CD4-positive, alpha-beta memory T cell (primary cell): ENCODE data around the gene MAML2. TPM values are rescaled to one million over a fixed set of nuclear protein-coding genes. Genes with fewer than 3 reads are reported as not detected.
A peak's percentile ranks its signal among the peaks of the same experiment; 100 is the strongest.

ENCODE experiments used
- CTCF ChIA-PET: fragments of 350-600 bp; sonication (Branson Sonifier 250); formaldehyde crosslinking; loops from one replicate; lab custom pipeline; 2021; ENCODE audit warnings: inconsistent platforms; ENCODE audit not compliant: partially characterized antibody; lab: Charles Lee
- POLR2A ChIA-PET: fragments of 350-600 bp; sonication (Branson Sonifier 250); formaldehyde crosslinking; loops from one replicate; lab custom pipeline; 2021; ENCODE audit not compliant: partially characterized antibody; lab: Charles Lee
- DNase-seq, 5 donors: peaks; one replicate each; pipeline versions ENCODE4 v3.0.0 to v3.0.0-alpha.2; 2020 to 2022; ENCODE audit warnings: mixed read lengths in 1 of 5
- H3K27ac ChIP-seq: one replicate; pipeline ENCODE4 v1.7.0; 2013; ENCODE audit warnings: low read depth, low read length
- H3K27me3 ChIP-seq: 2 replicates; pipeline ENCODE4 v1.7.0; 2013; ENCODE audit warnings: mild to moderate bottlenecking, low read length, moderate library complexity; ENCODE audit not compliant: insufficient read depth
- H3K36me3 ChIP-seq: 2 replicates; pipeline ENCODE4 v1.7.0; 2013; ENCODE audit warnings: mild to moderate bottlenecking, low read length, moderate library complexity; ENCODE audit not compliant: insufficient read depth
- H3K4me1 ChIP-seq: 2 replicates; pipeline ENCODE4 v1.7.0; 2013; ENCODE audit warnings: mild to moderate bottlenecking, low read length, moderate library complexity; ENCODE audit not compliant: insufficient read depth
- H3K4me3 ChIP-seq, 2 donors: one replicate each; pipeline ENCODE4 v1.7.0; 2013; ENCODE audit warnings: low read length in 2 of 2, mild to moderate bottlenecking in 1 of 2
- H3K9me3 ChIP-seq, 2 donors: one replicate each; pipeline ENCODE4 v1.7.0; 2013; ENCODE audit warnings: low read length in 2 of 2, control low read depth in 1 of 2; ENCODE audit not compliant: control insufficient read depth in 1 of 2
- H3K27ac Mint-ChIP-seq, 7 donors: one replicate each; pipeline ENCODE4 v1.8.0; 2020 to 2021; ENCODE audit warnings: mixed read lengths in 7 of 7, mild to moderate bottlenecking in 6 of 7, inconsistent platforms in 3 of 7, moderate library complexity in 3 of 7
- H3K27me3 Mint-ChIP-seq, 2 donors: one replicate each; pipeline ENCODE4 v1.8.0; 2020 to 2021; ENCODE audit warnings: mixed read lengths in 2 of 2
- H3K36me3 Mint-ChIP-seq, 2 donors: one replicate each; pipeline ENCODE4 v1.8.0; 2020 to 2021; ENCODE audit warnings: mixed read lengths in 2 of 2, inconsistent platforms in 1 of 2, mild to moderate bottlenecking in 1 of 2
- H3K4me1 Mint-ChIP-seq, 4 donors: one replicate each; pipeline ENCODE4 v1.8.0; 2020 to 2021; ENCODE audit warnings: mixed read lengths in 4 of 4, mild to moderate bottlenecking in 1 of 4
- H3K4me3 Mint-ChIP-seq, 8 donors: one replicate each; pipeline ENCODE4 v1.8.0; 2020 to 2021; ENCODE audit warnings: mixed read lengths in 8 of 8, mild to moderate bottlenecking in 7 of 8, moderate library complexity in 6 of 8, inconsistent platforms in 3 of 8
- H3K9me3 Mint-ChIP-seq, 8 donors: one replicate each; pipeline ENCODE4 v1.8.0; 2020 to 2021; ENCODE audit warnings: mixed read lengths in 8 of 8, mild to moderate bottlenecking in 5 of 8, inconsistent platforms in 3 of 8, moderate library complexity in 1 of 8
- intact Hi-C: fragments of 100-400 bp; cut with micrococcal nuclease; formaldehyde crosslinking; loops from one replicate; pipeline ENCODE4 v1.15.1; 2023
- polyA plus RNA-seq, 2 donors: library from polyadenylated mRNA; unstranded; fragments of 300-500 nt; fragmentation: Illumina TruSeq; gene quantifications; one replicate each; pipeline ENCODE4 v1.2.3, GENCODE V29; 2021
- total RNA-seq, 2 experiments: library from RNA; stranded (reverse); gene quantifications; one replicate each; pipeline ENCODE4 v1.2.3, GENCODE V29; 2021

The MAML2 gene
- total and polyA plus RNA-seq, 4 experiments from 2014 or later: 1.6 to 38.3 (median 25.5) TPM

DNA sequence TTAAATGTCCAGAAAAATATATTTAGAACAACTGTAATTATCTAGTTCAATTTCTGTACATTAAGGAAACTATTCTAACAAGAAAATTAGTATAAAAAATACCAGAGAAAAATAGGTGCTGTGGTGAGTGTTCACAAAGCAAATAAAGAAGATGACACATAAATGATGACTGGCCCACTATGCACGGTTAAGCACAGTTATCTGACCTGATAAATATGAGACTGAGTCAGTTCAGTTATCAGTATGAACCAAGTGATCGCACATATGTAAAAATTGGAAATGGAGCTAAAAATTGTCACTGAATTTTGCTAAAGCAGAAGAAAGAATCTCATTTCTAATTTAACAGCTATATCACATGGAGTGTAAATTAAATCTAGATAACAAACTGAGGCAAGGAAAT lies 18.8 kb upstream of the MAML2 start:
- intact Hi-C loops: no loop called here
- ChIA-PET CTCF (interaction anchor here (0.8 to 1.6 kb wide), 4 partner anchors 10 to 32 kb away, joined by 3 to 8 read pairs (median 4); partner anchors contain the start of gene MAML2), POLR2A (interaction anchor here (1.1 kb wide), 1 partner anchor 168 kb away, joined by 3 read pairs; no protein-coding TSS in a partner anchor)
- H3K27ac Mint-ChIP-seq: peak overlapping the region in 1 of 7 donors; percentile 2
- Histone ChIP-seq H3K9me3 (no peaks in the 10 kb centered on the region), H3K27ac (no peak overlapping the region), H3K4me1 (no peaks in the 10 kb centered on the region), H3K27me3 (no peaks in the 10 kb centered on the region), H3K36me3 (peaks cover 10% of the 10 kb centered on the region), H3K4me3 (no peak overlapping the region)
- no peak for DNase-seq
- H3K36me3 Mint-ChIP-seq: peaks cover 27 to 42% of the 10 kb centered on the region in 2 donors
- no peak overlapping the region for H3K4me3 Mint-ChIP-seq
- no peaks in the 10 kb centered on the region for H3K27me3 Mint-ChIP-seq
- no peaks in the 10 kb centered on the region for H3K9me3 Mint-ChIP-seq
- peaks cover 0 to 7% (median 3%) of the 10 kb centered on the region in 4 donors for H3K4me1 Mint-ChIP-seq

DNA sequence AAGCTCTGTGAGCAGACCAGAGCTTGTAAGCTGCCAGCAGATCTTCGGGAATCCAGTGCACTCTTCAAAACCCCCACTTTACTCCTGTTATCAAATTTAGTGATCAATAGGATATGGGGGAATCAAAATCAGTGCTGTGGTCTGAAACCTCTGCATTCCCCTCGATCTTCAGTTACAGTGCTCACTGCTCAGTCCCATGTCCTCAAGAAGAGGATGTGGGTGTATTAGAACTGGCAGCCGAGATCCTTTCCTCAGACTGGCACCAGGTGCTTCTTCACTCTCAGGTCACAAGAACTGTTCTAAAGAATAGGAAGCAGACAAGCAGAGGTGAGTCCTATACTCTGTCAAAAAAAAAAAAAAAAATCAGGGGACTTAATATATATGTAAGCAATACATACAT lies 15.3 kb upstream of the MAML2 start:
- H3K4me3 ChIP-seq: no peak overlapping the region
- H3K27ac Mint-ChIP-seq: peak overlapping the region in 4 of 7 donors; percentile 26 to 74 (median 45)

DNA sequence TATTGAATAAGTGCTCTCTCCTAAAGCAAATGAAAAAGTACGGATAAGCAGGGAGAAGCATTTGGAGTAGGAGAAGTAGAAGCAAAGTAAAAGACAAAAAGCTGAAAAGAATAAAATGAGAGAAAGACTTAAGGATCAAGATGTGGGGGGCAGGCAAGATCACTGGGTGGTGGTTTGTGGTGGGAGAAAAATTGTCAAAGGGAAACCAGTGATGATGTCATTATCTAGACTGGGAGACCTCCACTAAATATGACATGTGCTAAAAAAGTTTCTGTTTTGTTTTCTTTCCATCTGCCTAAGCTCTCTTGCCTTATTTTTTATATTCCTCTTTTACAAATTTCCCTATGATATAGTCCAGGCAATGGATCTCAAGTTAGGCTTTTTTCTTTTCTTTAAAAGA lies 14.8 kb upstream of the MAML2 start:
- H3K27ac Mint-ChIP-seq: peak overlapping the region in 1 of 7 donors; percentile 63
- Histone ChIP-seq H3K9me3 (no peaks in the 10 kb centered on the region), H3K27ac (no peak overlapping the region), H3K4me1 (no peaks in the 10 kb centered on the region), H3K4me3 (no peak overlapping the region), H3K36me3 (peaks cover 12% of the 10 kb centered on the region), H3K27me3 (no peaks in the 10 kb centered on the region)
- intact Hi-C loops: no loop called here
- peaks cover 0 to 8% (median 3%) of the 10 kb centered on the region in 4 donors for H3K4me1 Mint-ChIP-seq
- H3K27me3 Mint-ChIP-seq: no peaks in the 10 kb centered on the region
- ChIA-PET CTCF (interaction anchor here (1.0 to 1.9 kb wide), 2 partner anchors 15 to 36 kb away, joined by 4 to 7 read pairs; partner anchors contain the start of gene MAML2), POLR2A (no interaction called here)
- H3K4me3 Mint-ChIP-seq: peak overlapping the region in 1 of 8 donors; percentile 27
- H3K9me3 Mint-ChIP-seq: no peaks in the 10 kb centered on the region
- DNase-seq: no peak
- peaks cover 51 to 55% of the 10 kb centered on the region in 2 donors for H3K36me3 Mint-ChIP-seq

More for the DNA sequence above, 15.3 kb upstream of the MAML2 start:
- intact Hi-C loops: no loop called here
- POLR2A ChIA-PET: no interaction called here
- H3K9me3 Mint-ChIP-seq: no peaks in the 10 kb centered on the region
- peaks cover 0 to 8% (median 3%) of the 10 kb centered on the region in 4 donors for H3K4me1 Mint-ChIP-seq
- CTCF ChIA-PET: interaction anchor here (1.9 kb wide), 1 partner anchor 15 kb away, joined by 7 read pairs; the partner anchor contains the start of gene MAML2
- Histone ChIP-seq H3K36me3 (peaks cover 12% of the 10 kb centered on the region), H3K9me3 (no peaks in the 10 kb centered on the region), H3K27ac (no peak overlapping the region), H3K4me1 (no peaks in the 10 kb centered on the region), H3K27me3 (no peaks in the 10 kb centered on the region)
- peaks cover 51 to 55% of the 10 kb centered on the region in 2 donors for H3K36me3 Mint-ChIP-seq
- DNase-seq: no peak
- H3K27me3 Mint-ChIP-seq: no peaks in the 10 kb centered on the region
- no peak overlapping the region for H3K4me3 Mint-ChIP-seq

DNA sequence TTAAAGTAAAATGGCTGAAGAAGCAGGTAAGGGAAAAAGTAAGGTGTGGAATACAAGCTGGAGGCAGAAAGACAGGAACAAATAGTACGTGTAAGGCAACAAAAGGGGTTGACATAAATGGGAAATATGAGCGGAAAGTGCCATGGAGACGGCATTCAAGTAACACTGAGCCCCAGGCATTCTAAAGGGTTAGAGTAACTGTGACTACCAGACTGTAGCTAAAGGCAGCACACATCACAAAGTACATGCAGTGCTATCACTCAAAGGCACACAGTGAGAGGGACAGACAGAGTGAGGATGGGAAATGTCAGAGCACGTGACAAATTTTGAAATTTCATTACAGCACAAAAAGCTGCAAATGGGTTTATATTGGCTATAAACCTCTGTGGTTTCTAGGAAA lies 13.9 kb upstream of the MAML2 start:
- H3K27me3 ChIP-seq: no peaks in the 10 kb centered on the region
- peak overlapping the region in 1 of 7 donors; percentile 48 for H3K27ac Mint-ChIP-seq
- H3K4me3 Mint-ChIP-seq: no peak overlapping the region
- no peaks in the 10 kb centered on the region for H3K4me1 ChIP-seq
- H3K27me3 Mint-ChIP-seq: no peaks in the 10 kb centered on the region
- peaks cover 0 to 4% (median 2%) of the 10 kb centered on the region in 4 donors for H3K4me1 Mint-ChIP-seq
- intact Hi-C loops: no loop called here
- peaks cover 47 to 51% of the 10 kb centered on the region in 2 donors for H3K36me3 Mint-ChIP-seq
- peaks cover 12% of the 10 kb centered on the region for H3K36me3 ChIP-seq
- no peaks in the 10 kb centered on the region for H3K9me3 Mint-ChIP-seq
- no peak for DNase-seq
- CTCF ChIA-PET: interaction anchor here (1.0 to 1.9 kb wide), 3 partner anchors 14 to 301 kb away, joined by 4 to 7 read pairs (median 4); partner anchors contain the start of gene MAML2
- no peak overlapping the region for H3K27ac ChIP-seq
- H3K9me3 ChIP-seq: no peaks in the 10 kb centered on the region
- H3K4me3 ChIP-seq: no peak overlapping the region
- POLR2A ChIA-PET: interaction anchor here (1.3 kb wide), 1 partner anchor 343 kb away, joined by 3 read pairs; no protein-coding TSS in a partner anchor

DNA sequence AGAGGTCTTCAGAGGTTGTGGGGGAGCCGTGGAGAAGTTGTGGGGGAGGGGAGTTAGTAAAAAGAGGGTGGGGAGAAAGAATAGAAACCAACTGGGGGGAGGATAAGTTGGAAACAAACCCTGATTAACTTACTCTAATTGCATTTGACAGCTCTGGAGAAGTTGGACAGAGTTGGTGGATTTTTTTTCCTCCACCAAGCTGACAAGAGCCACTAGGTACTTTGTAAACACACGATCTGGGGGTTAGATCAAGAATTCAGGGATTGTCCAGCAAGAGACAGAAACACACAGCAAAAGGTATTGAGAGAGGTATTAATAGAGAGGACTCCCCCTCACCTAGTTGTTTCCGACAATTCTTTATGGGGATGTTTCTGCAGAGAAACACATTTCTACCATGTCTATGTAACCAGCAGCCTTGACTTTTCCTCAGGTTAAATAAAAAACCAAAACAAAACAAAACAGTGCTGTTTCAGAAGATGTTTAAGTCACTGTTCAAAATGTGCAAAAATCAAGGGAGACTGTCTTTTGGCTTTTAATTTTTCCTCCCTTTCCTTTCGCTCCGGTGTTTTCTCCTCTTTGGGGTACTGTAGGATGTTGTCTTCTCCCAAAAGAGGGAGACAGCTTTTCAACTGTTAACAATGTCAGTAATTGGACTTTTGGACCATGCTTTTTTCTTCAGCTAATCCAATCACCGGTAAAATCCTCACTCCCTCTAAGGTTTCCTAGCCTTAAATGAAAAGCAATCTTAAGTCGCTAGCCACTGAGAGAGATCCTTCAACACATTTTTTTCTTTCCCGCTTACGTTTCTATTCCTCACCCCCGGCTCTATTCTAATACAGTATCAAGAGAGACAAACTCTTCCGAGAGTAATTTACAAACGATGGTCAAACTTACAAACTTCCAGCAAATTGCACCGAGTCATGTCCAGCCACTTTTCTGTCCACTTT lies 708 bp downstream of the MAML2 start:
- DNase-seq: peak in 4 of 5 donors; percentile 5 to 35 (median 14)
- Histone ChIP-seq H3K27ac (peak overlapping the region; percentile 75), H3K4me3 (peak overlapping the region; percentile 60 to 78), H3K27me3 (no peaks in the 10 kb centered on the region), H3K4me1 (peaks cover 42% of the 10 kb centered on the region), H3K36me3 (no peaks in the 10 kb centered on the region), H3K9me3 (no peaks in the 10 kb centered on the region)
- Mint-ChIP-seq H3K4me1 (peaks cover 30 to 55% (median 39%) of the 10 kb centered on the region in 4 donors), H3K27ac (peak overlapping the region; percentile 86 to 97 (median 96)), H3K4me3 (peak overlapping the region; percentile 91 to 98 (median 94)), H3K27me3 (no peaks in the 10 kb centered on the region), H3K36me3 (peaks cover 4 to 36% of the 10 kb centered on the region in 2 donors), H3K9me3 (no peaks in the 10 kb centered on the region)
- ChIA-PET CTCF (interaction anchor here (0.6 to 7.7 kb wide), 112 partner anchors 8 to 1190 kb away, joined by 3 to 258 read pairs (median 7); partner anchors contain the start of genes CCDC82, CEP57, FAM76B and JRKL), POLR2A (interaction anchor here (0.5 to 7.4 kb wide), 54 partner anchors 12 to 1275 kb away, joined by 3 to 76 read pairs (median 4); partner anchors contain the start of genes CCDC82, CEP57, FAM76B and JRKL)
- intact Hi-C loops: loop anchor here (2.0 to 5.0 kb wide), 4 partner anchors 35 to 1191 kb away; partner anchors contain the start of gene CEP57

DNA sequence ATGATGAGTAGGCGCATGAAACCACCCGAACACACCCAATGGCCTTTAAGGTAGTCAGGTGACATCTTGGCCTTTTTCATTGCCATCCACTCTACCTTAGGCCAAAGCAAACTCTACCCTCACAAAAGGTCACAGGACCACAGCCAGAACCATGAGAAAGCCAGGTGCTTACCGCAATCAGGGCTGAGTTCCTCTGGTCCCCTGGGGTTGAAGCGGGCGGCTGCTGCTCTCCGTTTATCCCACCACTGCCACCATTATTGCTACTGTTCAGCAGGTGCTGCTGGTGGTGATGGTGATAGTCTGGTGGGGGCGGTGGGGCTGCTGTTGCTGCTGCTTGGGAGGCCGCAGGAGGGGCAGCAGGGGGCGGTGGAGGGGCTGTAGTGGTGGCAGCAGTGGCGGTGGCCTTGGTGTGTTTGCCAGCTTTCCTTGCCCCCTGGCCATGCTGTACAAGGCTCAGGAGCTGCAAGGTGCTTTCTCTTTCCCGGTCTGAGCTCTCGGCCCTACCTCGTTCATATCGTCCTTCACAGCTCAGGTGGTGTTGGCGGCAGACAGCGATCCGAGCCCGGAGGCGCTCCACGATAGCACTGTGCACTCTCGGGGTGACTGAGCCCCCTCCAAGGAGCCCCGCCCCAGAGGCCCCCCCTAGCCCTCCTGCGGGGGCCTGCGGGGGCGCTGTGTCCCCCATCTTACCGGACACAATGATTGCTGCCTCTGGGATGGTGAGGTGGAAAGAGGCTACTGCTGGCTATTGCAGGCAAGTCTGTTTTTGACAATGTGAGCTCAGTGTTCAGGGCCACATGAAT lies 1.6 kb downstream of the MAML2 start:
- Mint-ChIP-seq H3K4me3 (peak overlapping the region; percentile 91 to 98 (median 94)), H3K27ac (peak overlapping the region; percentile 86 to 97 (median 96)), H3K27me3 (no peaks in the 10 kb centered on the region), H3K36me3 (peaks cover 4 to 36% of the 10 kb centered on the region in 2 donors), H3K9me3 (no peaks in the 10 kb centered on the region), H3K4me1 (peaks cover 33 to 63% (median 44%) of the 10 kb centered on the region in 4 donors)
- no peaks in the 10 kb centered on the region for H3K36me3 ChIP-seq
- peak overlapping the region; percentile 60 to 78 for H3K4me3 ChIP-seq
- peak; percentile 68 to 80 (median 70) for DNase-seq
- ChIA-PET CTCF (interaction anchor here (0.6 to 7.7 kb wide), 50 partner anchors 10 to 508 kb away, joined by 3 to 258 read pairs (median 20); partner anchors contain the start of genes CCDC82 and JRKL), POLR2A (interaction anchor here (0.6 to 7.4 kb wide), 30 partner anchors 23 to 1275 kb away, joined by 3 to 76 read pairs (median 9); partner anchors contain the start of genes CCDC82, CEP57, FAM76B and JRKL)
- peaks cover 51% of the 10 kb centered on the region for H3K4me1 ChIP-seq
- intact Hi-C loops: loop anchor here (2.0 to 5.0 kb wide), 4 partner anchors 34 to 1191 kb away; partner anchors contain the start of gene CEP57
- H3K9me3 ChIP-seq: no peaks in the 10 kb centered on the region
- H3K27ac ChIP-seq: peak overlapping the region; percentile 75
- no peaks in the 10 kb centered on the region for H3K27me3 ChIP-seq
